DMS 273 (cell line): Measurements from ENCODE around the gene RPL19.
"Not testable (repeated sequence)": the region's sequence is repeated elsewhere in the genome, so short reads cannot be mapped to it uniquely, and the experiment has no call there.

Experiments
- DNase-seq: peaks from one replicate; lab custom pipeline; 2025; ENCODE audit not compliant: unreplicated experiment; lab: John Stamatoyannopoulos, UW

The RPL19 gene

GRCh38 chr17:39200070-39200879 lies at the start of gene RPL19:
Gene RPL19, plus strand, starts transcription at chr17:39200283. Its CDS starts 62 bp downstream, at chr17:39200345.
- DNase-seq = peak; percentile 94

GRCh38 chr17:39150795-39151149 lies 49.3 kb upstream of the RPL19 start:
- no peak for DNase-seq

- peak; percentile 46 for DNase-seq
Observed at GRCh38 chr17:39151150-39151942, 48.7 kb upstream of the RPL19 start, which contains the start of gene PLXDC1. Gene PLXDC1, minus strand, starts transcription at chr17:39151637. Its CDS starts 200 bp downstream, at chr17:39151437.

GRCh38 chr17:39151943-39152818 lies 47.9 kb upstream of the RPL19 start:
- peak; percentile 70 for DNase-seq

- peak; percentile 94 for DNase-seq
Observed at GRCh38 chr17:39153599-39154051, 46.5 kb upstream of the RPL19 start.

GRCh38 chr17:39155654-39156053 lies 44.4 kb upstream of the RPL19 start:
- DNase-seq = no peak

GRCh38 chr17:39156491-39156890 lies 43.6 kb upstream of the RPL19 start:
- no peak for DNase-seq

DNA sequence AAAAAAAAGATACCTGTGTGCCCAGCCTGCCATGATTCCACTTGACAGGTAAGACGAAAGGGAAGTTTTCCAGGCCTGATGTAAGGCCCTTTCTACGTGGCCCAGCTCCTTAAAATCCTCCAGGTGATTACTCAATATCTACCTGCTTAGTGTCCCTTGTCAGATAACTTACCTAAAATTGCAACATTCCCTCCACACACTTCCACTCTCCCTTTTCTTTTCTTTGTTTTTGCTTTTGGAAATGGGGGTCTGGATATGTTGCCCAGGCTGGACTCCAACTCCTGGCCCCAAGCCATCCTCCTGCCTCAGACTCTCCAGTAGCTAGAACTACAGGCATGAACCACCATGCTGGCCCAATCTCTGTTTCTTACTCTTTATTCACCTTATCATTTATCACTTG lies 41.5 kb upstream of the RPL19 start:
- no peak for DNase-seq

- no peak for DNase-seq
Observed at GRCh38 chr17:39161962-39162361, 38.1 kb upstream of the RPL19 start.

DNA sequence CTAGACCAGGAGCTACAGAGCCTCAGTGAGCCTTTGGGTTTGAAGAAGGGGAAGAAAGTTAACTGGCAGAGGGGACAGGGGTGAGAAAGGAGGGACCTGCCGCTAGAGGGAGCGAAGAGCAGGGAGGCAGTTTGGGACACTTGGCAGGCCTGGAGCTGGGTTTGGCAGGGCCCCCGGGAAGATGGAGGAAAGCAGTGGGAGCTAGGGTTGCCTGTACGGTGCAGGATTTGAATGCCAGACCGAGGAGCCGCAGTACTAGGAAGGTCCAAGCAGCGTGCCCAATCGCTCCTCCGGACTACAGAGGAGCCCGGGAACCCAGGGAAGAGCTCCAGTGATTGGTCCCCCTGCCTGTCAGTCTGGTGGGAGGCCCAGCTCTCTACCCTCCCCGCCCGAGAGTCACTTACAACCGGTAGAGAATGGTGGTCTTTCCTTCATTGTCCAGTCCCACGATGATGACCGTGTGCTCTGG lies 35.4 kb upstream of the RPL19 start:
- DNase-seq = peak; percentile 93

DNA sequence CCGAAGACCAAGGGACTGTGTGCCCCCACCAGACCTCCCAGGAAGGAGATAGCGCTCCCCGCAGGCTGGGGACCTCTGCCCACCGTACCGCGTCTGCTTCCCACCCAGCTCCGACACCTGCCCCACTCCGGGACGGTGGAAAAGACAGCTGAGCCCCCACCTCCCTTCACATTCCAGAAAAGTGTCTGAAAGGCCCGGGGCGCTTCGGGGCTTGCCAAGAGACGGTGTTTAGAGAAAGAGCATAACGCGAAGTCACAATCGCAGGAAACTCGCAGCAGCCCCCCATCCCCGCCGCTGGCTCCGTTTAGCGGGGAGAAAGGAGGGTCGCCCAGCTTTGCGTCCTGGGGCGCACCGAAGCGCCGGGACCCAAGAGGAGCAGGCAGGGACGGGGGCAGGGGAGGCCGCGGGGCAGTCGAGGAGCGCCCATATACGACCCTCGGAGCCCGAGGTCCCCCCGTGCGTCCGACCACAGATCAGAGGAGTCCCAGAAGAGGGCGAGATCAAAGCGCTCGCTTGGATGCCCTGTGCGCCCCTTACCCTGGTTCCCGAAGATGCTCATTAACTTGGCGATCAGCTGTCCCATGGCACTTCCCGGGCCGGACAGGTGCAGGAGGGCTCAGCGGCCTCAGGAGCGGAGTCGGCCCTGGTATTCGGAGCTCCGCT lies 34.8 kb upstream of the RPL19 start:
- DNase-seq = no peak

DNA sequence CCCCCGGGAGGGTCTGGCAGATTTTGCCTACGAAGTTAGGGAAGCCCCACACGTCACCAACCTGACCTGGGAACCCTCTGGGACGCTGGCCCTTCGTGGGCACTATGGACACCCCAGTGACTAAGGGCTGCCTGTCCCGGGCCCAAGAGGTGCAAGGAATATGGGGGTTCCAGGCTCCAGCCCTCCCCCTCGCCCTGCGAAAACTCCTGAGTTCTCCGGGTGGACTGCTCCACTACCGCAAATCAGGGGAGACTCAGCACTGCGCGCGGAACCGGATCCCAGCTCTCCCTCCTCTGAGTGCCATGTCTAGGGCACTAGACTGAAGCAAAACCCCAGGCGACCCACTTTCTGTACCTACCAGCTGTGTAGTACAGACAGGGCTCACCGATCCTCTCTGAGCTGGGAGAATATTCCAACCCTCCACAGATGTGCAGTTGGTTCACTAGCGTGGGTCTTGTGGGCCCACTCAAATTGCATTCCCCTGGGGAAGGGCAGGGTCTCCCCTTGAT lies 34.2 kb upstream of the RPL19 start, which contains the start of gene ARL5C:
TSS of gene ARL5C (minus strand) at position 321 of the 509 bp plus-strand sequence. CDS start 401 bp downstream, outside the sequence.
- DNase-seq = no peak

- DNase-seq = no peak
Observed at GRCh38 chr17:39166437-39167335, 33.4 kb upstream of the RPL19 start.

- peak; percentile 73 for DNase-seq
Observed at GRCh38 chr17:39167476-39167875, 32.6 kb upstream of the RPL19 start.

DNA sequence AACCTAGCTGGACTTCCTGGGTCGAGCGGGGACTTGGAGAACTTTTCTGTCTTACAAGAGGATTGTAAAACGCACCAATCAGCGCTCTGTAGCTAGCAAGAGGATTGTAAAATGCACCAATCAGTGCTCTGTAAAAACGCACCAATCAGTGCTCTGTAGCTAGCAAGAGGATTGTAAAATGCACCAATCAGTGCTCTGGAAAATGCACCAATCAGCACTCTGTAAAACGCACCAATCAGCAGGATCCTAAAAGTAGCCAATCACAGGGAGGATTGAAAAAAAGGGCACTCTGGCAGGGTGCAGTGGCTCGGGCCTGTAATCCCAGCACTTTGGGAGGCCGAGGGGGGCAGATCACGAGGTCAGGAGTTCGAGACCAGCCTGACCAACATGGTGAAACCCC lies 31.6 kb upstream of the RPL19 start:
- not testable (repeated sequence) for DNase-seq

GRCh38 chr17:39169101-39169500 lies 31.0 kb upstream of the RPL19 start:
- DNase-seq = no peak

DNA sequence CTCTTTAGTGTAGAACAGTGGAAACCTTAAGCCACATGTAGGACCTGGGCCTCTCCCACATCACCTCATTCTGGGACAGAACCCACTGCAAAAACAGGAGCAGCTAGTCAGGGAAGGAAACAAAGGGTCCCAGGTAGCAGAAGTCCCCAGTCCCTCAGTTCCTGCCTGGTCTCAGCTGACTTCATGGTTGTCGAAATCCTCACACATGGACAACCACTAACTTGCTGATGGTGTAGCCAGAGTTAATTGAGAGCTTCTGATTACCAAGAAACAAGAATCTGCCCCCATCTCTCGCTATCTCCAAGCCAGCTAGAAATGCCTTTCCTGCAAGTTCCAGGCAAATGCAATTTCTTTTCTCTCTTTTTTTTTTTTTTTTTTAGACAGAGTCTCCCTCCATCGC lies 30.6 kb upstream of the RPL19 start:
- DNase-seq = no peak

GRCh38 chr17:39170109-39170508 lies 30.0 kb upstream of the RPL19 start:
- DNase-seq = no peak

- DNase-seq = no peak
Observed at GRCh38 chr17:39170558-39170957, 29.5 kb upstream of the RPL19 start.
